SK-N-SH (cell line): ENCODE data around the gene NRDE2. TPM values are rescaled to one million over a fixed set of nuclear protein-coding genes. Genes with fewer than 3 reads are reported as not detected.

Experiments used
- CTCF ChIA-PET: fragments of 300-600, 350-600 bp; formaldehyde crosslinking; extraction: SDS; loops from one replicate; lab custom pipeline; 2021; lab: Yijun Ruan, JAX
- POLR2A ChIA-PET: fragments of 350-600 bp; sonication (Branson Sonifier 250); formaldehyde crosslinking; extraction: SDS; loops from one replicate; lab custom pipeline; 2020; ENCODE audit warnings: antibody characterized with exemption, inconsistent platforms; lab: Yijun Ruan, JAX
- DNase-seq: peaks from one replicate; pipeline ENCODE4 v3.0.0; 2012
- H2AFZ ChIP-seq: fragments of 200-600 bp; sonication (generic); 2 replicates; pipeline ENCODE4 v1.8.1; 2016; ENCODE audit warnings: antibody characterized with exemption, mild to moderate bottlenecking, low read depth
- H3F3A ChIP-seq: fragments of 200-600 bp; sonication (generic); replicated peaks from 2 replicates; pipeline ENCODE3; 2016; ENCODE audit warnings: antibody characterized with exemption, mild to moderate bottlenecking; ENCODE audit not compliant: insufficient read depth
- H3K27ac ChIP-seq, 2 experiments: fragments of 200-500 bp in 1 of 2; fragments of 200-600 bp in 1 of 2; sonication (Bioruptor generic) in 1 of 2; sonication (generic), shearing (Covaris generic) in 1 of 2; 2 replicates each; pipeline versions ENCODE4 v1.5.1 to v1.6.1; 2014 to 2016; ENCODE audit warnings: low read depth in 2 of 2, inconsistent platforms in 1 of 2, low read length in 1 of 2, mild to moderate bottlenecking in 1 of 2, mixed read lengths in 1 of 2
- H3K27me3 ChIP-seq: fragments of 200-600 bp; sonication (generic), shearing (Covaris generic); 2 replicates; pipeline ENCODE4 v1.6.1; 2016; ENCODE audit warnings: mixed run types; ENCODE audit not compliant: insufficient read depth
- H3K36me3 ChIP-seq, 2 experiments: fragments of 200-500 bp in 1 of 2; fragments of 200-600 bp in 1 of 2; sonication (Bioruptor generic) in 1 of 2; sonication (generic) in 1 of 2; replicated peaks in 1 of 2; 2 replicates each; pipeline versions ENCODE3 to v1.5.1; 2014 to 2016; ENCODE audit warnings: low read length in 1 of 2, mild to moderate bottlenecking in 1 of 2; ENCODE audit not compliant: insufficient read depth in 2 of 2, control insufficient read depth in 1 of 2
- H3K4me1 ChIP-seq, 2 experiments: fragments of 200-500 bp in 1 of 2; fragments of 200-600 bp in 1 of 2; sonication (Bioruptor generic) in 1 of 2; sonication (generic), shearing (Covaris generic) in 1 of 2; 2 replicates each; pipeline versions ENCODE4 v1.5.1 to v1.6.1; 2014 to 2016; ENCODE audit warnings: low read depth in 1 of 2, low read length in 1 of 2, mixed run types in 1 of 2; ENCODE audit not compliant: insufficient read depth in 2 of 2, control insufficient read depth in 1 of 2
- H3K4me2 ChIP-seq: fragments of 200-600 bp; sonication (generic), shearing (Covaris generic); 2 replicates; pipeline ENCODE4 v1.6.1; 2017; ENCODE audit warnings: mixed run types
- H3K4me3 ChIP-seq, 2 experiments: fragments of 200-500 bp in 1 of 2; fragments of 200-600 bp in 1 of 2; sonication (Bioruptor generic) in 1 of 2; sonication (generic), shearing (Covaris generic) in 1 of 2; 2 replicates each; pipeline versions ENCODE4 v1.5.1 to v1.8.1; 2014 to 2016; ENCODE audit warnings: low read depth in 2 of 2, inconsistent platforms in 1 of 2, low read length in 1 of 2, mild to moderate bottlenecking in 1 of 2, mixed read lengths in 1 of 2, moderate library complexity in 1 of 2
- H3K79me2 ChIP-seq: fragments of 200-600 bp; sonication (generic); 2 replicates; pipeline ENCODE4 v1.8.1; 2017; ENCODE audit warnings: mild to moderate bottlenecking; ENCODE audit not compliant: insufficient read depth
- H3K9ac ChIP-seq: fragments of 200-600 bp; sonication (generic); 2 replicates; pipeline ENCODE4 v1.6.1; 2017; ENCODE audit warnings: mixed run types
- H3K9me2 ChIP-seq: fragments of 200-600 bp; sonication (generic); 2 replicates; pipeline ENCODE4 v1.6.1; 2017; ENCODE audit warnings: mixed run types
- H3K9me3 ChIP-seq: fragments of 200-600 bp; sonication (generic); 2 replicates; pipeline ENCODE4 v1.6.1; 2017; ENCODE audit warnings: mixed run types, mild to moderate bottlenecking, moderate library complexity
- H4K20me1 ChIP-seq: fragments of 200-600 bp; sonication (generic); 2 replicates; pipeline ENCODE4 v1.6.1; 2017; ENCODE audit warnings: mild to moderate bottlenecking, mixed run types; ENCODE audit not compliant: insufficient read depth
- ELF1 ChIP-seq: IDR thresholded peaks from 2 replicates; pipeline ENCODE4 v1.4.0; 2012
- EP300 ChIP-seq, 2 experiments: IDR thresholded peaks; 2 replicates each; pipeline versions ENCODE4 v1.4.0 to v1.6.1; 2012; ENCODE audit warnings: borderline replicate concordance in 1 of 2, low read depth in 1 of 2, low read length in 1 of 2
- EZH2phosphoT487 ChIP-seq: fragments of 200-600 bp; sonication (generic); IDR thresholded peaks from 2 replicates; pipeline ENCODE4 v1.6.1; 2017; ENCODE audit warnings: low read depth, mixed run types, mild to moderate bottlenecking, antibody characterized with exemption, moderate library complexity, borderline replicate concordance
- FOSL2 ChIP-seq: IDR thresholded peaks from 2 replicates; pipeline ENCODE4 v1.4.0; 2012; ENCODE audit warnings: low read depth, mild to moderate bottlenecking, moderate library complexity, borderline replicate concordance
- FOXM1 ChIP-seq: IDR thresholded peaks from 2 replicates; pipeline ENCODE4 v1.4.0; 2012; ENCODE audit warnings: low read depth, mild to moderate bottlenecking
- GABPA ChIP-seq: IDR thresholded peaks from 2 replicates; pipeline ENCODE4 v1.4.0; 2012; ENCODE audit warnings: low read depth, mild to moderate bottlenecking
- GATA2 ChIP-seq: sonication (generic); formaldehyde crosslinking; IDR thresholded peaks from 2 replicates; pipeline ENCODE4 v1.5.0; 2020; ENCODE audit warnings: mild to moderate bottlenecking, missing genetic modification reagents
- JUND ChIP-seq: IDR thresholded peaks from 2 replicates; pipeline ENCODE4 v1.4.0; 2012
- MAX ChIP-seq: IDR thresholded peaks from 2 replicates; pipeline ENCODE4 v1.4.0; 2012; ENCODE audit warnings: low read depth
- MXI1 ChIP-seq: IDR thresholded peaks from 2 replicates; pipeline ENCODE4 v1.6.1; 2012; ENCODE audit warnings: mild to moderate bottlenecking, low read depth, low read length, improper control_type of control experiment
- RAD21 ChIP-seq: IDR thresholded peaks from 2 replicates; pipeline ENCODE4 v1.6.1; 2012; ENCODE audit warnings: mild to moderate bottlenecking, low read length
- RFX5 ChIP-seq: IDR thresholded peaks from 2 replicates; pipeline ENCODE4 v1.6.1; 2012; ENCODE audit warnings: mild to moderate bottlenecking, improper control_type of control experiment, low read length
- TCF12 ChIP-seq: IDR thresholded peaks from 2 replicates; pipeline ENCODE4 v1.4.0; 2012
- TEAD4 ChIP-seq: IDR thresholded peaks from 2 replicates; pipeline ENCODE4 v1.4.0; 2012; ENCODE audit warnings: mild to moderate bottlenecking, borderline replicate concordance; ENCODE audit not compliant: insufficient read depth
- USF1 ChIP-seq: IDR thresholded peaks from 2 replicates; pipeline ENCODE4 v1.4.0; 2012; ENCODE audit warnings: low read depth, borderline replicate concordance
- YY1 ChIP-seq: IDR thresholded peaks from 2 replicates; pipeline ENCODE4 v1.4.0; 2012; ENCODE audit warnings: low read depth, mild to moderate bottlenecking
- ZBTB33 ChIP-seq: IDR thresholded peaks from 2 replicates; pipeline ENCODE4 v1.4.0; 2012; ENCODE audit warnings: low read depth, borderline replicate concordance
- WGBS: methylation state at CpG from one replicate; pipeline ENCODE4 v1.1.6; 2017; ENCODE audit warnings: low lambda C conversion rate; 5-methylcytosine and 5-hydroxymethylcytosine counted together
- polyA plus RNA-seq, 3 experiments: library from polyadenylated mRNA; depleted of rRNA; stranded (reverse); fragments of >200 nt; gene quantifications; 2 replicates each; pipeline ENCODE4 v1.2.3, GENCODE V29; 2012
- TF ChIP-seq, protein P1 (sequence below): fragments of 150-350 bp; IDR thresholded peaks from 2 replicates; pipeline ENCODE4 v1.6.1; 2017; ENCODE audit warnings: antibody characterized with exemption, low read length, low read depth, borderline replicate concordance
- TF ChIP-seq, protein P2 (sequence below): IDR thresholded peaks from 2 replicates; pipeline ENCODE4 v1.6.1; 2012; ENCODE audit warnings: mild to moderate bottlenecking, low read depth, low read length, moderate library complexity

The NRDE2 gene
- polyA plus RNA-seq, 1 of the 3 experiments (the other 2 are of a cell fraction): 11.3 TPM

GRCh38 chr14:90266441-90267154 lies 65.1 kb downstream of the NRDE2 start:
- ChIA-PET POLR2A (interaction anchor here (0.7 to 1.5 kb wide), 2 partner anchors 10 to 517 kb away, joined by 4 read pairs; partner anchors contain the start of gene PSMC1), CTCF (interaction anchor here (1.1 kb wide), 1 partner anchor 293 kb away, joined by 3 read pairs; no protein-coding TSS in a partner anchor)
- 96% methylated on average over 9 of the region's 9 CpGs for WGBS
- H3K27ac ChIP-seq: no peak overlapping the region
- no peak overlapping the region for H3K9ac ChIP-seq
- H3K36me3 ChIP-seq: peaks cover 82 to 85% of the 10 kb centered on the region in 2 experiments
- H3K79me2 ChIP-seq: peaks cover 11% of the 10 kb centered on the region; the same call in 1 of the 2 replicates
- H3K4me2 ChIP-seq: no peak overlapping the region
- H3F3A ChIP-seq: peaks cover 10% of the 10 kb centered on the region
- no peaks in the 10 kb centered on the region for H3K9me3 ChIP-seq
- no peaks in the 10 kb centered on the region for H3K27me3 ChIP-seq
- no peak overlapping the region for H3K4me3 ChIP-seq
- no peak overlapping the region for H2AFZ ChIP-seq
- DNase-seq: no peak
- TF ChIP-seq MXI1: no peak
- TF ChIP-seq FOSL2: no peak
- no peak for TF ChIP-seq TEAD4
- TF ChIP-seq MAX: no peak
- TF ChIP-seq ELF1: no peak
- TF ChIP-seq JUND: no peak
- no peak for TF ChIP-seq USF1
- no peak for TF ChIP-seq RFX5
- no peak for TF ChIP-seq YY1
- TF ChIP-seq, protein P1, sequence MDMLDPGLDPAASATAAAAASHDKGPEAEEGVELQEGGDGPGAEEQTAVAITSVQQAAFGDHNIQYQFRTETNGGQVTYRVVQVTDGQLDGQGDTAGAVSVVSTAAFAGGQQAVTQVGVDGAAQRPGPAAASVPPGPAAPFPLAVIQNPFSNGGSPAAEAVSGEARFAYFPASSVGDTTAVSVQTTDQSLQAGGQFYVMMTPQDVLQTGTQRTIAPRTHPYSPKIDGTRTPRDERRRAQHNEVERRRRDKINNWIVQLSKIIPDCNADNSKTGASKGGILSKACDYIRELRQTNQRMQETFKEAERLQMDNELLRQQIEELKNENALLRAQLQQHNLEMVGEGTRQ: no peak
- no peak for TF ChIP-seq ZBTB33
- TF ChIP-seq EP300 (IDR thresholded peaks at IDR 0.05; ENCODE audit: borderline replicate concordance in 1 of 2, low read depth in 1 of 2, low read length in 1 of 2): no peak
- no peak for TF ChIP-seq FOXM1
- no peak for TF ChIP-seq GABPA
- TF ChIP-seq EZH2phosphoT487: no peak
- TF ChIP-seq RAD21: no peak
- TF ChIP-seq, protein P2, sequence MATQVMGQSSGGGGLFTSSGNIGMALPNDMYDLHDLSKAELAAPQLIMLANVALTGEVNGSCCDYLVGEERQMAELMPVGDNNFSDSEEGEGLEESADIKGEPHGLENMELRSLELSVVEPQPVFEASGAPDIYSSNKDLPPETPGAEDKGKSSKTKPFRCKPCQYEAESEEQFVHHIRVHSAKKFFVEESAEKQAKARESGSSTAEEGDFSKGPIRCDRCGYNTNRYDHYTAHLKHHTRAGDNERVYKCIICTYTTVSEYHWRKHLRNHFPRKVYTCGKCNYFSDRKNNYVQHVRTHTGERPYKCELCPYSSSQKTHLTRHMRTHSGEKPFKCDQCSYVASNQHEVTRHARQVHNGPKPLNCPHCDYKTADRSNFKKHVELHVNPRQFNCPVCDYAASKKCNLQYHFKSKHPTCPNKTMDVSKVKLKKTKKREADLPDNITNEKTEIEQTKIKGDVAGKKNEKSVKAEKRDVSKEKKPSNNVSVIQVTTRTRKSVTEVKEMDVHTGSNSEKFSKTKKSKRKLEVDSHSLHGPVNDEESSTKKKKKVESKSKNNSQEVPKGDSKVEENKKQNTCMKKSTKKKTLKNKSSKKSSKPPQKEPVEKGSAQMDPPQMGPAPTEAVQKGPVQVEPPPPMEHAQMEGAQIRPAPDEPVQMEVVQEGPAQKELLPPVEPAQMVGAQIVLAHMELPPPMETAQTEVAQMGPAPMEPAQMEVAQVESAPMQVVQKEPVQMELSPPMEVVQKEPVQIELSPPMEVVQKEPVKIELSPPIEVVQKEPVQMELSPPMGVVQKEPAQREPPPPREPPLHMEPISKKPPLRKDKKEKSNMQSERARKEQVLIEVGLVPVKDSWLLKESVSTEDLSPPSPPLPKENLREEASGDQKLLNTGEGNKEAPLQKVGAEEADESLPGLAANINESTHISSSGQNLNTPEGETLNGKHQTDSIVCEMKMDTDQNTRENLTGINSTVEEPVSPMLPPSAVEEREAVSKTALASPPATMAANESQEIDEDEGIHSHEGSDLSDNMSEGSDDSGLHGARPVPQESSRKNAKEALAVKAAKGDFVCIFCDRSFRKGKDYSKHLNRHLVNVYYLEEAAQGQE: no peak
- TF ChIP-seq TCF12: no peak
- no peak for TF ChIP-seq GATA2 (CRISPR knock-in tag)
- no peaks in the 10 kb centered on the region for H3K4me1 ChIP-seq
- no peaks in the 10 kb centered on the region for H3K9me2 ChIP-seq
- H4K20me1 ChIP-seq: no peaks in the 10 kb centered on the region
